NCI-H2107 (cell line): ENCODE data around the gene MAGI1.

Experiments
- DNase-seq: peaks from one replicate; lab custom pipeline; 2025; lab: John Stamatoyannopoulos, UW

Gene MAGI1

DNA sequence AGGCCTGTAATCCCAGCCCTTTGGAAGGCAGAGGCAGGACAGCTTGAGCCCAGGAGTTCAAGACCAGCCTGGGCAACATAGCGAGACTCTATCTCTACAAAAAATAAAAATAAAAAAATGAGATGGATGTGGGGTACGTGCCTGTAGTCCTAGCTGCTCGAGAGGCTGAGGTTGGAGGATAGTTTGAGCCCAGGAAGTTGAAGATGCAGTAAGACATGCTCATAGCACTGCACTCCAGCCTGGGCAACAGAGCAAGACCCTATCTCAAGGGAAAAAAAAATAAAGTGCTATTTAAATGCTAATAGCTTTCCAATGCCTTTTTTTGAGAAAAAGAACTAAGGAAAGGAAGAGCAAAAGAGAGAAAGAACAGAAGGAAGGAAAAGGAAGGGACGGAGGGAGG is 94.5 kb downstream of the MAGI1 start:
- no peak for DNase-seq

DNA sequence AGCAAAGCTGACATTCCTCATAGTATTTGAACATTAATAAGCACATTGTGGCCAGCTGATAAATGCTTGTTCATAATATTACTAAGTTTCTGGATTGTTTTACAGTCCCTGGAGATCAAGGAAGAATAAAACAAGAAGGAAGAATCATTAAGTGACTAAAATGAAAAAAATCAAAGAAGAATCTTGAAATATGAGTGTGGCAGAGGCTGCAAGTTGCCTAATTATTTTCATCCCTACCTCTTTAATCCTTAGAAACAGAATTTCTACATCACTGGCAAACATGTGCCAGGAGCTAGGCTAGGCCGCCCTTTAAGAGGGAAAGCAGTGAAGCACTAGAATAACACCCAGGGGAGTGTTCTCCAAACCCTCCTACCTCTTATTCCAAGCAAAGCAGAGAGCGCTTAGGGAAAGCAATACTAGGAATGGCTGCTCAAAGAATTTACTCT is 98.9 kb downstream of the MAGI1 start:
- no peak for DNase-seq

DNA sequence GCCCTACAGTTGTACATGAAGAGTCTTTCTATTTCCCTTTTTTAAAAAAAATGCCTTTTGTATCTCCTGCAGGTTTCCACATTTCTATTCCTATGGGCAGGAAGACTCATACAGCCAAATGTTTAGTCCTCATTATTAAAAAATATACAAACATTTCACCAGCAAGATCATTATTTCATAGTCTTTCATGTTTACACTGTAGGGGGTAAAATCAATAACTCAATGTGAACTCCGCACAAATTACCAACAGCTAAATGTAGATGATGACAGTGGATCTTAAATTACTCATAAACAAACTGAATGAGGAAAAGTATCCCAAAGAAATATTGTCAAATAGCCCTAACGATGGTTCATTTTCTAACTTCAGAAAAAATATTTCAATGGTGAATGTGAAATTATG is 99.5 kb downstream of the MAGI1 start:
- no peak for DNase-seq

DNA sequence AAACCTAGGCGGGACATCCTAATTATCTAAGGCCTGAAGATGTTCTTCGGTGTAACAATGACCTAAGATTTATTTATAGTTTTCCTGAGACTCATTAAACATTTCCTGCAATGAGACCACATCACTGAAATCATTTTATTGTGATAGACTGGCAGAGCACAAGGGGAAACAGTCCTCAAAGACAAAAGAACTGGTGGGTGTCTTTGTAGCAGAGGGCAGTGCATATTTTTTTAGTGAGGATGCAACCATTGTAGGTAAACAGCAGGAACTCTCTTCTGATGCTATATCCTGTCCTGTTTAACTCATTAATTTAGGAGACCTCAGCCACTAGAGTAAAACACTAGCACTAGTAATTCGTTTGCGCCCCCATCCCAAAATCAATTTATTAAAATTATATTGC is 100.0 kb downstream of the MAGI1 start:
- DNase-seq, result no peak

DNA sequence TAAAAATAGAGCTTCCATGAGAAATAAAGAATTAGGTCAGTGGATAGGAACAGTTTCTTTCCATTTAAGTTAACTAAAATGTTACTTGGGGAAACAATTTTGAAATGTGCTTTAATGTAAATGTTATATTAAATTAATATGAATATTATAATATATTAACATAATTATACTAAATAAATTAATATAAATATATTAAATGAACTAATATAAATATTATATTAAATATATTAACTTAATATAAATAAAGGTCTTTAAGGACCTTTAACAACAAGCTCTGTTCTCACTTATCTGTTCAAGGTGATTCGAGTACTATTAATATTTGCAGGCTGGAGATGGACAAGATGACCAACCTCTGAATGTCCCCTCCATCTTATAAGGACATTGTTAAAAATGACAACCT is 100.6 kb downstream of the MAGI1 start:
- no peak for DNase-seq

DNA sequence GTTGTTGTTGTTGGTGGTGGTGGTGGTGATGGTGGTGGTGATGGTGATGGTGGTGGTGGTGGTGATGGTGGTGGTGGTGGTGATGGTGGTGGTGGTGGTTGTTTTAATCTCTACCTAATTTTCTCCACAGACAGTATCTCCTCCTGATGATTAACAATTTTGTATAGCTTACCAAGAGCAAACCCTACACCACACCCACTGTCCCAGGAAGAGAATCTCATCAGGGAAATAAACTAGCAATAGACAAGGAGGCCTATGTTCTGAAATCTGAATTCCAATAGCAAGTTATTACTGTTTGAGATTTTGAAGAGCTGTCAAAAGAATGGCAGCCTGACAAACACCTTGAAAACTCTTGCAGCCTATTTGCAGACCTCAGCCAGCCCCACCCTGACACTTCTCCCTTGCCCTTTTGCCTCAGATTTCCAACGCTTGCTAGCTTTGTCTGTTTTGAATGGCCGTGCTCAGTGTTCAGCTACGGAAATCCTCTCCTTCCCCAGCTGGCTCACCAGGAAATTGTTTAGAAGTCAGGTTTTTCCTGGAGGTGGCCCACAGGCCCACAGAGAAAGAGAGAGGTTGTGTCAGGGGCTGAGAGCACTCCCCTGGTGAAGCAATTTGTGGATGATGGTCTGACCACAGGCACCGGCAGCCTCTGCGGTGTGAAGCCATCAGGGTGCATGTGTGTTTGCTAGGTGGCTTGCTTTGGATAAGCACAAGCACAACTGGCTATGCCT is 101.6 kb downstream of the MAGI1 start:
- no peak for DNase-seq

DNA sequence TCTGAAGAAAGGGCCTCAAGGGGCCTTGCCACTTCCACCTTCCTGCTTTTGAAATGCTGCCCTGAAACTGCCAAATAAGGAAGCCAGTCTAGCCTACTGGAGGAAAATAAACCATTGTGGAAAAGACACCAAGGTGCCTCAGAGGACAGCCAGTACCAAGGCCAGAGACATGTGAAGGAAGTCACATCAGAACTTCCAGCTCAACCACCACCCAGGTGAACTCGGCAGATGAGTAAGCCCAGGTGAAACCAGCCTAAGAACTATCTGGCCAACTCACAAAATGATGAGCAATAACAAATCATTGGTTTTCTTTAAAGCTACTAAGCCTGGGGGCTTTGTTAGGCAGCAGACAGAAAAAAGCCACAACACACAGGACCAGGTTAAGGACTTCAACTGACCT is 103.0 kb downstream of the MAGI1 start:
- DNase-seq, result no peak

DNA sequence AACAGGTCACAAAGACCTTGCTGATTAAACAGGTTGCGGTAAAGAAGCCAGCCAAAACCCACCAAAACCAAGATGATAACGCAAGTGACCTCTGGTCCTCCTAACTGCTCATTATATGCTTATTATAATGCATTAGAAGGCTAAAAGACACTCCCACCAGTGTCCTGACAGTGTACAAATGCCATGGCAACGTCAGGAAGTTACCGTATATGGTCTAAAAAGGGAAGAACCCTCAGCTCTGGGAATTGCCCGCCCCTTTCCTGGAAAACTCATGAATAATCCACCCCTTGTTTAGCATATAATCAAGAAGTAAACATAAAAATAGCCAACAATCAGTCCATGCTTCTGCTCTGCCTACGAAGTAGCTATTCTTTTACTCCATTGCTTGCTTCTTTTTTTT is 108.1 kb downstream of the MAGI1 start:
- no peak for DNase-seq

DNA sequence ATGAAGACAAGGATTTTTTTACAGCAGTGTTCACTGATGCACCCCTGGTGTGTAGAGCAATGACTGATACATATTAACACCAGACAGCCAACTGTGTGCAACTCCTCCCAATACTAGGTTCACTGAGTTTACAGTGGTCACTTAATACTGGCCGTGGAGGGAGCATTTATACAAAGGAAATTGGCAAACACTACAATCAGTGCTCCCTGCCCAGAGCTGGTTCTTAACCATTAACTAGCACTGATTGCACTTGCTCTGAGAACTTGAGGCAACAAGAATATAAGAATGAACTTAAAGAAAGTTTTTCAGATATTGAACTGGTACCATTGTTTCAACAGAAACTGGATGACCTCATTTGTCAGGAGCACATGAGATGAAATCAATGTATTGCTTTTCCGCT is 110.6 kb downstream of the MAGI1 start:
- DNase-seq, result no peak

DNA sequence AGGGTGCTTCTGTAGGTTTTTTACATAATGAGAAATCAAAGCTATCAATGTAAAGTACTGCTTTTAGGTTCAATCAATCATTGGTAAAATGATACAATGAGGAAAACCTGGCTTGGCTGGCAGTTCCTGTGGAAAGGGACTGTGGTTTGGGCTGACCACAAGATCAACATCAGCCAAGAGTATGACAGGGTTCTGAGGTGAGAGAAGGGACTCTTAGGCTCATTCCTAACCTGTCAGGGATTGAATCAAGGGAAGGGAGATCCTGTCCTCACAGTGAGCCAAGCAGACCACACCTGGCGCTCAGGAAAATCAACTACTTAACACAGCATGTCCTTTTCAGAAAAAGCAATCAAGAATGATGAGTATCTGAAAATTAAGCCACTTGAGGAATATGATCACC is 111.1 kb downstream of the MAGI1 start:
- DNase-seq, result no peak

DNA sequence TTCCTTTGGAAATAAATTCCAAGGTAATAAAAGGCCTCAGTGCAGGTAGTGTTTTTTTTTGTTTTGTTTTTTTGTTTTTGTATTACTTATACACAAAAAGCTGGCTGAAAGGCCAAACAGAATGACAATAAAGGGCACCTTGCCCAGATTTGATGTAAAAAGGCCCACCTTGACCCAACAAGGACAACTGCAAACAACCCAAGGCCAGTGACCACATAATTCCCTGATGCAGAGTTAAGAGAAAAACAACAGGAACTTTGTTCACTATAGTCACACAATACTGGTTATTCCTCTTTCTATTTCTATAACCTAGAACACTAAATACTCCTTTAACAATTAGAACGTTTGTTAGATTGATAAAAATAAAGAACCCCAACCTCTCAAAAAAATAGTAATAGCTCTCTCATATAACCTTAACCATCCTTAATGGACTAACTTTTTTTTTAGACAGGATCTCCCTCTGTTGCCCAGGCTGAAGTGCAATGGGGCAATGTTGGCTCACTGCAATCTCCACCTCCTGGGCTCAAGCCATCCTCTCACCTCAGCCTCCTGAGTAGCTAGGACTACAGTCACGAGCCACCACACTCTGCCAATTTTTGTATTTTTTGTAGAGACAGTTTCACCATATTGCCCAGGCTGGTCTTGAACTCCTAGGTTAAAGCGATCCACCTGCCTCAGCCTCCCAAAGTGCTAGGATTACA is 113.3 kb downstream of the MAGI1 start:
- DNase-seq, result no peak

DNA sequence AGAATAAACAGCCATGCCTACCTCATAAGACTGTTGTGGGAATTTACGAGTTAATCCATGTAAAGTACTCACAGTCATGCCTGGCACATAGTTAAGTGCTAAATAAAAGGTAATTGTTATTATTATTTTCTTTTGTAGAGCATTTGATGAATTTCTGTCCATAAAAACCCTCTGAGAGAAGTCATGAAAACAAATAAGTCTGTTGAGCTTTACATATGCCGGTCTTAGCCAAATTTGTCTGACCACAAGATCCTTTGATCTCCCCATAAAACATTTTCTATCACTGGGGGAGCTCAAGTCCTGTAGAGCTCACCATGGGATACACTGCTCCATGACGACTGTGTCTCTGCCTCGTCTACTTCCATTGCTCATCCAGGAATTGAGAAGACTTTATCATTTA is 114.0 kb downstream of the MAGI1 start:
- DNase-seq, result no peak

DNA sequence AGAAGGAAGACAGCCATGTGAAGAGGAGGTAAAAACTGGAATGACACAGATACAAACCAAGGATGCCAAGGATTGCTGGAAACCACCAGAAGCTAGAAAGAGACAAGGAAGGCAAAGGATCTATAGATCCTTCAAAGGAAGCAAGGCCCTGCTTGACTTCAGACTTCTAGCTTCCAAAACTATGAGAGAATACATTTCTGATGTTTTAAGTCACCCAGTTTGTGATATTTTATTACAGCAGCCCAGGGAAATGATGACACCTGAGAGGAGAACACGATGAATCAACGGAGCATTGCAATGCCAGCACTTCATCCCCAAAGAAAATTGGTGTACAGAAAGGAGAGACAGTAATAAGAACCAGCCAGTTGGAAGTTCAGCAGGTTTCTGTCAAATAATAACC is 116.3 kb downstream of the MAGI1 start:
- no peak for DNase-seq

DNA sequence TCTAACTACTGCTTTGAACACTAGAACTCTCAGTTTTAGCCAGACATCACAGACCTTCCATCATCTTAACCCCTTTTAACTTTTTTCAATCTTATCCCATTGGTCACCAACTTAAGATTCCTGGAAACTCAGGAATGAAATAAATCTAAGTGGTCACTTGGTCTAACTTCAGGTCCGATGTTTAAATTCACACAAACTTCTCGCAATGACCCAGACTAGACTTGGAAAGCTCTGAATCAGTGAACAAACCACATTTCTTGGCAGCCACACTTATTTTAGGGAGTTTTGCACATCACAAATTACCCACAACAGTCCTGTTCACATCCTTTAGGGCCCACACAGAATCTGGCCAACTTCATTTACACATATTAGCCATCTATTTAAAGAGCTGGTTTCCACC is 118.9 kb downstream of the MAGI1 start:
- DNase-seq, result no peak

DNA sequence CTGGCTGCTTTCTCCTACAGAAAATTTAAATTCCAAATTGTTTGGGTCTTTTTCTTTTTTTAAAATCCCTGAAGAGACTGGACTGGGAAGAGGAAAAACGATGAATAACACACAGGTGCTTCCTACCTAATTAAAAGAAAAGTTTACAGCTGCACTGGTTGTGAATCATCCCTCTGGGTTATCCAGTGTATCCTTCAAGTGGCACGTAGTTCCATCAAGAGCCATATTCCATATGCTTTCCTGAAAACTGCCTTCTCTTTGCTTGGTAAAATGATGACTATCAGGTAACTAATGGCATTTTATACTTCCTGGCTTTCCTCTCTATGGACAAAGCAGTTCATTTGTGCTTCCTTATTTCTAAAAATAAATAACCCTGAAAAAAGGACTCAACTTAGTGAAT is 123.2 kb downstream of the MAGI1 start:
- DNase-seq, result no peak

DNA sequence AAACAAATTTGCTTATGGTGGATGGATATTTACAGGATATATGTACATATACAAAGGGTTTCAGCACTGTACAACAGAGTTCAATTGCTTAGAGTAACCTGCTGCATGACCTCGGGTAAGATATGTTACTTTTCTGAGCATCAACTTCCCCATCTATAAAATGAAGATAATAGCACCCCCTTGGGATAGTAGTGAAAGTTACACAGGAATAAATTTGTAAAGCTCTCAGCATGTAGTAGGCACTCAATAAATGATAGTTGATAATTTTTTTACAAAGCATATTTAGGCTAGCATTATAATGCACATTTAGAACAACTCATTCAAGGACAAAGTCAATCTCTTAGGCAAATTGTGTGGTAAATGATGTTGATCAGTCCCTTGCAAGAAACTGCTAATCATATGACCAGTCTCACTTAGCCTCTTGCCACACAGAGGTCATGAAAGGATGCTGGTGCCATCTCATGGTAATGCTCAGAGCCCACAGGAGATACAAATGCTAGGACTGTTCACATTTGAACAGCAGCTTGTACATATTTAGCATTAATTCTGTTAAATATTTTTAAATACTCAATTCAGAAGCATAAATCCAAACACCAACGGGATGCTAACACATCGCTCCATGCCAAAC is 123.9 kb downstream of the MAGI1 start:
- DNase-seq, result no peak

DNA sequence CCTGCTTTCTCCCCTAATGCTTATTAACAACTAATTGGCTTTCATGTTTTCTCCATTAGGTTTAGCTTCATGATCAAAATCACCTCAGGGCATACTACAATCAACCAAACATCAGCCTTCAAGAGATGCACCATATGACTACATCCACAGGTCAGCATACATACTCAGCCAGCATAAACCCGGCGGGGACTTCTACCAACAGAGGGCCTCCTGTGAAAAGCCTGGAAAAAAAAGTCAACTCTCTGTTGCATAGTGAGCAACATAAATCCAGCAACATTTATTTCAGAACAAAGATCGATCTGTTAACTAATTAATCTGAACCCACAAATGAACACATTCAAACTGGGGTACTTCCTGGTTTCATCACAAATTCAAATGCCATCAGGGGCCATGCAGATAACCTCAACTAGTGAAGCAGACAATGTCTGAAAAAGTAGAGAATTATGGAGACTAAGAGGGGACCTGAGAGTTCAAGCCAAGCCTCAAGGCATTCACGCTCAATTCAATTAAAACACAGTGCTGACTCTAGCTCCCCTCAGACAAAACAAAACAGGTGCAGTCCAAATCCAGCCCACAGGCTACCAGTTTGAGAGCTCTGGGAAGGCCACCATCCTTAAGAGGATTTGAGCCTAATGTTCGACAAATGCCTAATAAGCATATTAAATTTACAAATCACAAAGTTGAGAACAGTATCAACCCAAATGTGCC is 124.5 kb downstream of the MAGI1 start:
- DNase-seq, result no peak

DNA sequence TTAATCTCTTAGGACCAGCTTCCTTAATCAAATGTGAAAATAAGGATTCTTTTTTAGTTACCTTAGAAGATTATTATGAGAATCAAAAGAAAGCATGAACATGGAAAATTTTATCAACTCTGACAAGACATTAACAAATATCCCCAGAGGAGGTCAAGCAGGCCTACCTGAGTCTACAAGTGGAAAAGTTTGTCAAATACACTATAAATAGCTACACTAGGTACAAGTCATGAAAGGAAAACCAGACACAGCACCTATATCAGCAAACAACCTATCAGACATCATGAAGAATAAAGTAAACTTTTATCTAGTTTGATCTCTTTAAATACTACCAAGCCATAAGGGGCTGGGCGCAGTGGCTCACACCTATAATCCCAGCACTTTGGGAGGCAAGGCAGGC is 126.1 kb downstream of the MAGI1 start:
- DNase-seq, result no peak

DNA sequence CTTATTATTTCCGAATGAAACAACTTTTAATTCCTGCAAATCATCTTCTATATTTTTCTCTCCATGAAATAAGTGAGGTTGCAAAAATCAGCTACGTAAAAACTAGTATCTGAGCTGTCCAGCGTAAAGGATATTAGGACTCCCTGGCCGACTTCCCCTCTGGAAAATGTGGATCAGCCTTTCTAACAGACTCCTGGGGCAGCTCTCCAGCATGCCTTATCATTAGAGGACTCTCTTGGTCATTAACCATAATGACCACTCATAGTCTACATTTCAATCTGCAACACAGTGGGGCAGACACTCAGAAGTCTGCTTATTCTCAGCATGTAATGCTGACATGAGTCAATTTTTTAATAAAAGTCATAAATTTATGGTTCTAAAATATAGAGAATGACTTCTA is 130.1 kb downstream of the MAGI1 start:
- no peak for DNase-seq

DNA sequence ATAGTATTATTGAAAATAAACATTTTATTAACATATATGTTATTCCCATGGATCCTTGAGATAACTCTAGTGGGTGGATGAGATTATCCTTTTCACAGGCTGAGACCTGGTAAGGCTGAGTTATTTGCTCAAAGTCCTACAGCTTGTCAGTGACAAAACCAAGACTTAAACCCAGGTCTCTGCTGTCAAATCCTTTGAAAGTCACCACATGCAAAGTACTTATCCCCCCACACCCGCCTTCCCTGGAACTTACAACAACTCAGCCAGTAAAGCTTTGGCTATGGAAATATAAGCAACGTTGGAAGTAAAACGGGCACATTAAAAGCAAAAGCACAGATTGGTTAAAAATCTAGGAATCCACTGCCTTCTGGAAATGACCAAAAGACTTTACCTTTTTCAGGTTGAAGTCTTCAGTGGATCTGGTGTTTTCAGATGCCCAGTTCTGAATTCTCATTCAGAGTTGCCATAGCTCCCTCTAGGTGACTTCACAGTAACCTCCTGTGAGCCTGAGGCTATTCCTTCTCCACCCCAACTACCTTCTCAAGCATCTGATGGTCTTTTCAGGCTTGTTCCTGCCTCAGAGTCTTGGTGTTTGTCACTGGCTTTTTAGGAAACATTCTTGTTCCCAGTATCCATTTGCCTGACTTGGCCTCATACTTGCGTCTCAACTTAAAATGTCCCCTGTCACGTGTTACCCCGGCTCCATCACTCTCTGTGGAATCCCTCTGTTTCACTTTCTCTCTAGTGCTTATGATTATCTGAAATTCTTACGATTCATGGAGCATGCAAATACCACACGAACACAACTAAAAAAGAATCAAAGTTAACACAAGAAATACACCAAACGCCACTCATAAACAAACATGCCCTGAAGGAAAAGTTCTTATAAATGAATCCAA is 131.2 kb downstream of the MAGI1 start:
- no peak for DNase-seq

DNA sequence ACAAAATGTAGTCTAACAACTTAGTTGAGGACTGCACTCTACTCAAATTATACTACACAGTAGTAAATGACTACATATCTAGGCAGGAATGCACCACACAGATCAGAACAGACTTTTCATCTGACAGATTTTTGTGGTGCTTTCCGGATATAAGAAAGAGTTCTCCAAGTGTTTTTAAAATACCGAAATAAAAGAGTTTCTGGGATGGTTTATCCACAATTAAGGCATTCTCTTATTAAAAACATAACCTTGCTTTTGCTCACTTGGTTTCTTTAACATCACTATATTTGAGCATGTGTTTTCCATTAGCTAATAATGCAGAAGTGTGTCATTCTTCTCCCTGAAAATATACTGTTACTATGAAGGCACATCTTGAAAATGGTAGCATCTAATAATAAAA is 132.9 kb downstream of the MAGI1 start:
- DNase-seq, result no peak

DNA sequence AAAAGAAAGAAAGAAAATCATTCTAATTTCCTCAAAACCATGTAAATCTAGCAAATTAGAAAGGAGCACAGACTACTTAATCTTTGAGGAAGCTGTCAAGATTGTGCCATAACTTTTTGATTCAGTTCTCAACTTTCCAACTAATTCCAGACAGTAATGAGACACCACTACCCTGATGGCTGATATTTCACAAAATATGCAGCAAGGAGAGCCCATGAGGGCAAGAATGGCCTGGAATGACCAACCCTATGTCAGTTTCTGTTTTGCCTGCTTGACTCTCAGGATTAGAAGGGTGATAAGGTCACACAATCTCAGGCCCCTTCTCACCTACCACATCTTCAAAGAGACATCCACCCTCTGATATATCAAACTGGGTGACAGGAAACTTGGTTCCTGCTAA is 134.7 kb downstream of the MAGI1 start:
- DNase-seq, result no peak
